NCI-H345 treated with DMSO at 0.1 percent for 48 hours (cell line): ENCODE data around the gene TTC22.

Experiments
- DNase-seq: peaks from one replicate; lab custom pipeline; 2025; ENCODE audit not compliant: unreplicated experiment; lab: John Stamatoyannopoulos, UW

The TTC22 gene

GRCh38 chr1:54754486-54755285, 46.4 kb downstream of the TTC22 start:
- DNase-seq, result no peak

DNA sequence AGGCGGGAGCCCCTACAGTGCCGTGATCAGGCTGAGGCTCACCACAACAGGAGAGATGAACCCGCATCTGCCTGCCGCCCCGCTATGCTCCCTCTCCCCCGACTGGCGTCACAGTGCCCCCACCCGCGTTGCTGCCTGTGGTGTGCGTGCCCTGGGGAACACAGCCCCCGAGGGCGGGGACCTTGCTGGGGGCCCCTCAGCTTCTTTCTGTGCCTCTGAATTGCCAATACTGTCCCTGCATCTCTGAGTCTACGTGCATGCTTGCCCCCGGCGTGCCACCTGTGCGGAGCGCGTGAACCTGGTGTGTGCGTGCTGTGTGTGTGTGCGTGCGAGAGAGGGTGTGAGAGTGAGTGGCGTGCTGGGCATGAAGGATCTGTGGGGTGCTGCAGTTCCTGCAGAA, 47.1 kb downstream of the TTC22 start:
- no peak for DNase-seq

- DNase-seq, result no peak
Observed at GRCh38 chr1:54751426-54751825, 49.7 kb downstream of the TTC22 start.

GRCh38 chr1:54750596-54750995, 50.5 kb downstream of the TTC22 start:
- DNase-seq, result no peak

DNA sequence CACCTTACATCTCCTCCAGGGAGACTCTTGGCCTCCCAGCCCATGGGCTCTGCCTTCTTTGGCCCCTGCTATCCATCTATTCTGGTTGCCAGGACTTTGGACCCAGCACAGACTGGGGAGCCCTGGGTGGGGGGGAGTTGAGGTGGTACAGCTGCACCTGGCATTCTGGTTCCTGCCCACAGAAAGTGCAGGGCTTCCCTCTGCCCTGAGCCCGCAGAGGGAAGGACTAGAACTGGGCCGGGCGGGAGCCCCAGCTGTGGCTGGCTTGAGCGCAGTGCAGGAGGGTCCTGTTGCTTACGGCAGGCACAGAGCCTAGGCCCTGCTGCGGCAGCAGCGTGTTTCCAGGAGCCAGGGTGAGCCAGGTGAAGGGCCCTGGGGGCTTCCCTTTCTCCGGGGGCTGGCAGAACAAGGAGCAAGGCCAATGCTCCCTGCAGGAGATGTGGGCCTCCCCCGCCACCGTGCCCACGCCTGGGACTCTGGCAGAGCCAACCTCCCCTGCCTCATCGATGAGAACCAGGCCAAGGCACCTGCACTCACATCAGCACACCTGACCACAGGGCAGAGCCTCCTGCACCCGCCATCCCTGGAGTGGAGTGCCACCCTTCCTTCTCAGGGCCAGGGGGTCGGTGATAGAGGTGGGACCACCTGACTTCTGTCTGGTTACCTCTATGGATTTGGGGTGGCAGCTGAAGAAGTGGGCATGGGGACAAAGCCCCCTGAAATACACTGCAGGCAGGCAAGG, 52.9 kb downstream of the TTC22 start:
- DNase-seq, result no peak

GRCh38 chr1:54745864-54746263, 55.3 kb downstream of the TTC22 start:
- DNase-seq, result no peak

DNA sequence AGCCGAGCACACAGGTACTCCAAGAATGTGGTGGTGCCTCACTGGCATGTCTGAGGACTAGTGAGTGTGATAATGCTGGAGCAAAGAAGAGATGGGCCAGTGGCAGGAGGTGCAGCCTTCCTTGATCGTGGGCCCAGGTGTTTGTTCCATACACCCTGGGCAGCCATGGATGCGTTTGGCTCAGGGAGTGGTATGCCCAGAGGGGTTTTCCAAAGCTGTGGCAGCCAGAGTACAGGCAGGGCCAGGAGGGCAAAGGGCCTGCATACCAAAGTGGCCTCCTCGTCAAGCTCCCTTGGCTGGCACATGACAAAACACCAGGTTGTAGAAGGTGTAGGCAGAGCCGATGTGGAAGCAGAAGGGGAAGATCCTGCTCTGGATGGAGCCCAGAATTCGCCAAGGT, 55.8 kb downstream of the TTC22 start:
- DNase-seq, result no peak

GRCh38 chr1:54744696-54745095, 56.4 kb downstream of the TTC22 start:
- DNase-seq, result no peak

- DNase-seq, result no peak
Observed at GRCh38 chr1:54743416-54744226, 57.5 kb downstream of the TTC22 start.

- no peak for DNase-seq
Observed at GRCh38 chr1:54742282-54742681, 58.8 kb downstream of the TTC22 start.

GRCh38 chr1:54741531-54741930, 59.6 kb downstream of the TTC22 start:
- DNase-seq, result no peak

GRCh38 chr1:54738244-54738643, 62.9 kb downstream of the TTC22 start:
- no peak for DNase-seq

- no peak for DNase-seq
Observed at GRCh38 chr1:54736685-54737084, 64.4 kb downstream of the TTC22 start.
